ENCODE results near the gene CEACAM19.
"Not testable (repeated sequence)": the region's sequence is repeated elsewhere in the genome, so short reads cannot be mapped to it uniquely, and the experiment has no call there.

Gene CEACAM19

GRCh38 chr19:44710483-44710882 is 39.2 kb downstream of the CEACAM19 start:
- H3K27me3 ChIP-seq (ENCODE audit: insufficient read depth, insufficient read length) = no peaks in the 10 kb centered on the region
- peaks cover 12% of the 10 kb centered on the region; the same call in 1 of the 2 replicates for H3K9me3 ChIP-seq (ENCODE audit: insufficient read depth, low read length)
- no peak overlapping the region for H3K4me3 ChIP-seq (ENCODE audit: insufficient read length, low read depth)
- H3K4me1 ChIP-seq (ENCODE audit: insufficient read depth, insufficient read length) = no peaks in the 10 kb centered on the region
- H3K9ac ChIP-seq (ENCODE audit: insufficient read length, low read depth) = no peak overlapping the region
- TF ChIP-seq YY1 (IDR thresholded peaks at IDR 0.05; ENCODE audit: insufficient read depth, insufficient read length) (no peak), SUZ12 (IDR thresholded peaks at IDR 0.05; ENCODE audit: extremely low read depth, insufficient read depth, insufficient read length) (no peak), ZNF274 (IDR thresholded peaks at IDR 0.05; ENCODE audit: low read depth, low read length) (no peak)
- H3K36me3 ChIP-seq (ENCODE audit: insufficient read depth, insufficient read length, low read length) = no peaks in the 10 kb centered on the region
- no peak for DNase-seq (ENCODE audit: low read depth, low spot score)

DNA sequence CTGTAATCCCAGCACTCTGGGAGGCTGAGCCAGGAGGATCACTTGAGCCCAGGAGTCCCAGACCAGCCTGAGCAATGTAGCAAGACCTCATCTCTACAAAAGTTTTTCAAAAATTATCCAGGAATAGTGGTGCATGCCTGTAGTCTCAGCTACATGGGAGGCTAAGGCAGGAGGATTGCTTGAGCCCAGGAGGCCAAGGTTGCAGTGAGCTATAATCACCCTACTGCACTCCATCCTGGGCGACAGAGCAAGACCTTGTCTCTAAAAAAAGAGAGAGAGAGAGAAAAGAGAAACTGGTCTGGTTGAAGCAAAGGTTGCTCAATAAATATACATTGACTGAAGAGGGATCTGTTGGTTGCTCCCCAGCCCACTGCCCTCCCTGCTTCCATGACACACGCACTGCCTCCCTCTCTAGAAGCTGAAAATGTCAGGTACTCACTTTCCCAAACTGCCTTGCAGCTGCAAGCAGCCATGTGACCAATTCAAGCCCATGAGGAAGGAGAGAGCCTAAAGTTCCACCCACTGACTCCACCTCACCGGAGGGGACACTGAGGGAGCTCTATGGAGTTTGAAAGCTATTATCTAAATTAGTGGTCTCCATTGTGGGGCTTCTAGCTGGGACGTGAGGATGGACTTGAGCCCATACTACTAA is 41.7 kb downstream of the CEACAM19 start:
- Histone ChIP-seq H3K4me3 (ENCODE audit: insufficient read length, low read depth) (no peak overlapping the region), H3K4me1 (ENCODE audit: insufficient read depth, insufficient read length) (no peaks in the 10 kb centered on the region), H3K9me3 (ENCODE audit: insufficient read depth, low read length) (peaks cover 16% of the 10 kb centered on the region; the same call in 1 of the 2 replicates), H3K36me3 (ENCODE audit: insufficient read depth, insufficient read length, low read length) (no peaks in the 10 kb centered on the region), H3K9ac (ENCODE audit: insufficient read length, low read depth) (no peak overlapping the region), H3K27me3 (ENCODE audit: insufficient read depth, insufficient read length) (no peaks in the 10 kb centered on the region)
- TF ChIP-seq YY1 (IDR thresholded peaks at IDR 0.05; ENCODE audit: insufficient read depth, insufficient read length) (no peak), ZNF274 (IDR thresholded peaks at IDR 0.05; ENCODE audit: low read depth, low read length) (no peak), SUZ12 (IDR thresholded peaks at IDR 0.05; ENCODE audit: extremely low read depth, insufficient read depth, insufficient read length) (no peak)
- DNase-seq (ENCODE audit: low read depth, low spot score) = no peak

DNA sequence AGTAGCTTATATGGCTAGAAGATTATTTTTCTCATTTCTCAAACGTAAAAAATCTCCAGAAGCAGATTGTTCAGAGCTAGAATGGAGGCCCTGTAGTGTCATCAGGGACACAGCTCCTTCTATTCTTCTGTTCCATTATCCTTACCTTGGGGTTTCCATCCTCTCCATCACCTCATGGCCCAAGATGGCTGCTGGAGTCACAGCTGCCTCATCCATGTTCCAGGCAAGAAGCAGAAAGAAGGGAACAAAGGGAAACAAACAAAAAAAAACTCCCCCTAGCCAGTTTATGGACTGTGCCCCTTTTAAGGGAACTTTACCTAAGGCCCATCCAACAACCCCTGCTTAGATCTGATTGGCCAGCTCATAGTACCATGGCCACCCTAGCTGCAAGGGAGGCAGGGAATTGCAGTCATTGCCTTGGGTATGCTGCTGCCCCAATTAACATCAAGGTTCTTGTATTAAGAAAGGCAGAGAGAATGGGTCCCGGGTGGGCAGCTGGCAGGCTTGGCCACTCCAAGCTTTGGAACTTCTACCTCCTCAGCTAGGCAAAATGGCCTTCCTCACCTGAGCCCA is 43.4 kb downstream of the CEACAM19 start:
- no peak overlapping the region for H3K4me3 ChIP-seq (ENCODE audit: insufficient read length, low read depth)
- H3K36me3 ChIP-seq (ENCODE audit: insufficient read depth, insufficient read length, low read length) = no peaks in the 10 kb centered on the region
- peaks cover 4% of the 10 kb centered on the region for H3K4me1 ChIP-seq (ENCODE audit: insufficient read depth, insufficient read length)
- DNase-seq (ENCODE audit: low read depth, low spot score) = no peak
- TF ChIP-seq ZNF274 (IDR thresholded peaks at IDR 0.05; ENCODE audit: low read depth, low read length) (no peak), SUZ12 (IDR thresholded peaks at IDR 0.05; ENCODE audit: extremely low read depth, insufficient read depth, insufficient read length) (no peak), YY1 (IDR thresholded peaks at IDR 0.05; ENCODE audit: insufficient read depth, insufficient read length) (no peak)
- H3K9me3 ChIP-seq (ENCODE audit: insufficient read depth, low read length) = peaks cover 16% of the 10 kb centered on the region; the same call in 1 of the 2 replicates
- no peak overlapping the region for H3K9ac ChIP-seq (ENCODE audit: insufficient read length, low read depth)
- H3K27me3 ChIP-seq (ENCODE audit: insufficient read depth, insufficient read length) = no peaks in the 10 kb centered on the region

- Histone ChIP-seq H3K27me3 (ENCODE audit: insufficient read depth, insufficient read length) (no peaks in the 10 kb centered on the region), H3K9me3 (ENCODE audit: insufficient read depth, low read length) (peaks cover 16% of the 10 kb centered on the region; the same call in 1 of the 2 replicates), H3K4me1 (ENCODE audit: insufficient read depth, insufficient read length) (peaks cover 4% of the 10 kb centered on the region), H3K4me3 (ENCODE audit: insufficient read length, low read depth) (no peak overlapping the region), H3K36me3 (ENCODE audit: insufficient read depth, insufficient read length, low read length) (no peaks in the 10 kb centered on the region), H3K9ac (ENCODE audit: insufficient read length, low read depth) (no peak overlapping the region)
- no peak for TF ChIP-seq SUZ12 (IDR thresholded peaks at IDR 0.05; ENCODE audit: extremely low read depth, insufficient read depth, insufficient read length)
- no peak for TF ChIP-seq ZNF274 (IDR thresholded peaks at IDR 0.05; ENCODE audit: low read depth, low read length)
- no peak for TF ChIP-seq YY1 (IDR thresholded peaks at IDR 0.05; ENCODE audit: insufficient read depth, insufficient read length)
- no peak for DNase-seq (ENCODE audit: low read depth, low spot score)
Observed at GRCh38 chr19:44717603-44718002, 46.3 kb downstream of the CEACAM19 start.

GRCh38 chr19:44718441-44719261 is 47.4 kb downstream of the CEACAM19 start:
- H3K4me1 ChIP-seq (ENCODE audit: insufficient read depth, insufficient read length) = peaks cover 4% of the 10 kb centered on the region
- H3K36me3 ChIP-seq (ENCODE audit: insufficient read depth, insufficient read length, low read length) = no peaks in the 10 kb centered on the region
- DNase-seq (ENCODE audit: low read depth, low spot score) = peak; percentile 77
- peak overlapping the region; percentile 77 for H3K9ac ChIP-seq (ENCODE audit: insufficient read length, low read depth)
- no peaks in the 10 kb centered on the region for H3K27me3 ChIP-seq (ENCODE audit: insufficient read depth, insufficient read length)
- TF ChIP-seq SUZ12 (IDR thresholded peaks at IDR 0.05; ENCODE audit: extremely low read depth, insufficient read depth, insufficient read length) (no peak), ZNF274 (IDR thresholded peaks at IDR 0.05; ENCODE audit: low read depth, low read length) (no peak), YY1 (IDR thresholded peaks at IDR 0.05; ENCODE audit: insufficient read depth, insufficient read length) (no peak)
- peaks cover 16% of the 10 kb centered on the region; the same call in 1 of the 2 replicates for H3K9me3 ChIP-seq (ENCODE audit: insufficient read depth, low read length)
- peak overlapping the region; percentile 43 for H3K4me3 ChIP-seq (ENCODE audit: insufficient read length, low read depth)

DNA sequence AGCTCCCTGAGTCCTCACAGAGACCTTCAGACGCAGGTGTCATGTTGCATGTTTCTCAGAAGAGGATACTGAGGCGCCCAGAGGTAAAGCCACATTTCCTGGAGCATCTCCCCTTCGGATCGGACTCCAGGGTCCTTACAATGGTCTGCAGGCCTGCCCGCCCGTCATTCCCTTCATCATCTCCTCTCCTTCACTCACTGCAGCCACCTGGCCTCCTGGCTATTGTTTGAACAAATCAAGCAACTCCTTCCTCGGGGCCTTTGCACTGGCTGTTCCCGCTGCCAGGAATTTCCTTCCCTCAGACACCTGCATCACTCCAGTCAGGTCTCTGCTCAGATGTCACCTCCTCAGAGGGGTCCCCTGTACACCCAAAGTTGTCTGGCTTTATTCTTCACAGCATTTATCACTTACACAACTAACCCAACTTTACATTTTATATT is 48.0 kb downstream of the CEACAM19 start:
- H3K27me3 ChIP-seq (ENCODE audit: insufficient read depth, insufficient read length) = no peaks in the 10 kb centered on the region
- H3K4me3 ChIP-seq (ENCODE audit: insufficient read length, low read depth) = no peak overlapping the region
- no peaks in the 10 kb centered on the region for H3K36me3 ChIP-seq (ENCODE audit: insufficient read depth, insufficient read length, low read length)
- H3K9me3 ChIP-seq (ENCODE audit: insufficient read depth, low read length) = peaks cover 16% of the 10 kb centered on the region; the same call in 1 of the 2 replicates
- peaks cover 4% of the 10 kb centered on the region for H3K4me1 ChIP-seq (ENCODE audit: insufficient read depth, insufficient read length)
- peak overlapping the region; percentile 39 for H3K9ac ChIP-seq (ENCODE audit: insufficient read length, low read depth)
- no peak for DNase-seq (ENCODE audit: low read depth, low spot score)
- TF ChIP-seq ZNF274 (IDR thresholded peaks at IDR 0.05; ENCODE audit: low read depth, low read length) = no peak
- no peak for TF ChIP-seq YY1 (IDR thresholded peaks at IDR 0.05; ENCODE audit: insufficient read depth, insufficient read length)
- TF ChIP-seq SUZ12 (IDR thresholded peaks at IDR 0.05; ENCODE audit: extremely low read depth, insufficient read depth, insufficient read length) = no peak

- H3K4me1 ChIP-seq (ENCODE audit: insufficient read depth, insufficient read length); DNase-seq (ENCODE audit: low read depth, low spot score): not testable (repeated sequence)
Observed at GRCh38 chr19:44720396-44720795, 49.1 kb downstream of the CEACAM19 start.

More at GRCh38 chr19:44720396-44720795, 49.1 kb downstream of the CEACAM19 start:
- H3K27me3 ChIP-seq (ENCODE audit: insufficient read depth, insufficient read length); H3K36me3 ChIP-seq (ENCODE audit: insufficient read depth, insufficient read length, low read length); H3K9ac ChIP-seq (ENCODE audit: insufficient read length, low read depth); H3K9me3 ChIP-seq (ENCODE audit: insufficient read depth, low read length); H3K4me3 ChIP-seq (ENCODE audit: insufficient read length, low read depth): not testable (repeated sequence)

Measured in NT2/D1 (cell line).